Activated CD4-positive, alpha-beta T cell treated with anti-CD3 and anti-CD28 coated beads, Interleukin-2, amount 10 ng/mL, durations not matched to agents 7 days and 5 days (primary cell): ENCODE measurements around the gene NCAM1. TPM values are rescaled to one million over a fixed set of nuclear protein-coding genes. Genes with fewer than 3 reads are reported as not detected.

Experiments used
- CTCF ChIA-PET: fragments of 350-600 bp; sonication (Branson Sonifier 250); formaldehyde crosslinking; loops from one replicate; lab custom pipeline; 2021; ENCODE audit warnings: antibody characterized with exemption; lab: Charles Lee
- POLR2A ChIA-PET: fragments of 350-600 bp; sonication (Branson Sonifier 250); formaldehyde crosslinking; loops from one replicate; lab custom pipeline; 2021; ENCODE audit warnings: antibody characterized with exemption; lab: Charles Lee
- DNase-seq: peaks from one replicate; pipeline ENCODE4 v3.0.0-alpha.2; 2020
- H3K27ac Mint-ChIP-seq: one replicate; pipeline ENCODE4 v1.8.0; 2021; ENCODE audit warnings: mild to moderate bottlenecking, moderate library complexity, mixed read lengths
- H3K27me3 Mint-ChIP-seq: one replicate; pipeline ENCODE4 v1.8.0; 2021; ENCODE audit warnings: mixed read lengths
- H3K36me3 Mint-ChIP-seq: one replicate; pipeline ENCODE4 v1.8.0; 2021; ENCODE audit warnings: low read depth, mixed read lengths
- H3K4me1 Mint-ChIP-seq: one replicate; pipeline ENCODE4 v1.8.0; 2021; ENCODE audit warnings: mixed read lengths
- H3K4me3 Mint-ChIP-seq: one replicate; pipeline ENCODE4 v1.8.0; 2021; ENCODE audit warnings: mild to moderate bottlenecking, moderate library complexity, mixed read lengths
- H3K9me3 Mint-ChIP-seq: one replicate; pipeline ENCODE4 v1.8.0; 2021; ENCODE audit warnings: mixed read lengths
- total RNA-seq, 2 experiments: library from RNA; stranded (reverse); gene quantifications; one replicate each; pipeline ENCODE4 v1.2.3, GENCODE V29; 2021

Gene NCAM1
- total RNA-seq, 2 experiments from 2014 or later: 0.15 to 0.42 TPM

DNA sequence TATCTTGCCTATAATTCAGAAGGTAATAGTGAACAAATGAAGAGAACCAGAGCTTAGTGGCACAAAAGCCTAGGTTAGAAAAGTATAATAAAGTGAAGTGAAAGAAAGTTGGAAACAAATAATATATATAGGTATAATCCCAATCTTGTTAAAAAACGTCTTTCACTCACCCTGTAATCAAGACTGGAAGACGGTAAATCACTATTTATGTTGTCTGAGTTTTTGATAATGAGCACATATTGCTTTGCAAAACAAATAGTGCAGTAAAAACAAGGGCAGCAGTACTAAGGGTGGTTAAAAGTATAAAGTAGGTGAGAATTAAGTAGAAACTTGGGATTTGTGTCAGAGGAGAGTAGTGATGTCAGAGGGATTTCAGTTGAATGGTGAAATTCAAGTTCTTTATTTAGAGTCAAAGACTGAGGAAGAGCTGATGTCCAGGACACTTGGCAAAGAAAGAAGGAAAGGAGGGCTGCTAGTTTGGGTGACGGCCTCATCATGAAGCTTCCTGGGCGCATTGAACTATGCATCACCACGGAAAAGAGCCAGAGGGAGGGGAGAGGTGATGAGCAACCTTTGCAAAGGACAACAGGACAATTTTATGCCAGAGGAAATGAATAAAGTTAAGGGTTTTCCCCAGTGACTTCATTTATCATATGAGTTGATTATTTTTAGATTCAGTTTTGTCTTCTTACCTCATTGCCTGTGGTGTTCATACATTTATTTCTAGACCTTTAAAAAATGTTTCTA, 11.4 kb downstream of the NCAM1 start:
- no peaks in the 10 kb centered on the region for H3K4me1 Mint-ChIP-seq
- H3K27me3 Mint-ChIP-seq: peaks cover 25% of the 10 kb centered on the region
- no peak overlapping the region for H3K27ac Mint-ChIP-seq
- no peak overlapping the region for H3K4me3 Mint-ChIP-seq
- POLR2A ChIA-PET: no interaction called here
- no peak for DNase-seq
- CTCF ChIA-PET: no interaction called here
- H3K9me3 Mint-ChIP-seq: no peaks in the 10 kb centered on the region
- H3K36me3 Mint-ChIP-seq: no peaks in the 10 kb centered on the region

DNA sequence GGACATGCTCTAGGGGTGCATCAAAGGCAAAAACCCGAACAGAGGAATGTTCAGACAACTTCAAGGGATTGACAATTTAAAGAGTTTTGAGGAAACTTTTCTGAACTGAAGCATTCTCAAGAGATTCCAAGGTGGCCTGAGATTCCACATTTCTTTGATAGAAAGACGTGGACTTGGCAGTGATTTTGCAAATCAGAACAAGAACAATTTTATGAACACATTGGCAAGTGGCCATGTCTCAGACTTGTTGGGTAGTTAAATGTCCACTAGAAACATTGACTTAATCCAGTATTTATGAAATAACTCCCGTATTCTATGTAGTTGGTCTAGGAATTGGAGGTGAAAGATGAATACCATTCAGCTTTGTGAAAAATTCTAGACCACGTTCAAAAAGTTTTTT, 13.8 kb downstream of the NCAM1 start:
- no peak overlapping the region for H3K27ac Mint-ChIP-seq
- DNase-seq: no peak
- H3K36me3 Mint-ChIP-seq: no peaks in the 10 kb centered on the region
- H3K9me3 Mint-ChIP-seq: no peaks in the 10 kb centered on the region
- no peaks in the 10 kb centered on the region for H3K4me1 Mint-ChIP-seq
- ChIA-PET CTCF (no interaction called here), POLR2A (no interaction called here)
- H3K4me3 Mint-ChIP-seq: no peak overlapping the region
- peaks cover 23% of the 10 kb centered on the region for H3K27me3 Mint-ChIP-seq

DNA sequence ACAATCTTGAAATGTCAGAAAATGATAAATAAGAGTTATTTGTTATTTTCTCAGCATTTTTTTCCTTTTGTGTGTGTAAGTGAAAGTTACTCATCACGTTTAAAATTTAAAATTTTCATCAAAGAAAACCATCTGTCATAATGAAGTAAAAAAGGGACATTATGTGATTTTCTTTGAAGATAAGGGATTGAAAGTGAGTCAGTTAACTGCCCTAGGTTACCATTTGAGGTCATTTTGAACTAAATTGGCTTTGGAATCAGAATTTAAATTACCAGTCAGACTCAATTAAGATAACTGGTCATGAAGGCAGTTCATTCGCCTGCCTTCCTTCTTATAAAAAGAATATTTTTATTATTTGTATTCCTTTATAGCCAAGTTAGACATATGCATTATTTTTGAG, 14.3 kb downstream of the NCAM1 start:
- DNase-seq: no peak
- Mint-ChIP-seq H3K36me3 (no peaks in the 10 kb centered on the region), H3K4me3 (no peak overlapping the region), H3K27ac (no peak overlapping the region), H3K4me1 (no peaks in the 10 kb centered on the region), H3K9me3 (no peaks in the 10 kb centered on the region), H3K27me3 (peaks cover 21% of the 10 kb centered on the region)
- POLR2A ChIA-PET: no interaction called here
- CTCF ChIA-PET: no interaction called here

DNA sequence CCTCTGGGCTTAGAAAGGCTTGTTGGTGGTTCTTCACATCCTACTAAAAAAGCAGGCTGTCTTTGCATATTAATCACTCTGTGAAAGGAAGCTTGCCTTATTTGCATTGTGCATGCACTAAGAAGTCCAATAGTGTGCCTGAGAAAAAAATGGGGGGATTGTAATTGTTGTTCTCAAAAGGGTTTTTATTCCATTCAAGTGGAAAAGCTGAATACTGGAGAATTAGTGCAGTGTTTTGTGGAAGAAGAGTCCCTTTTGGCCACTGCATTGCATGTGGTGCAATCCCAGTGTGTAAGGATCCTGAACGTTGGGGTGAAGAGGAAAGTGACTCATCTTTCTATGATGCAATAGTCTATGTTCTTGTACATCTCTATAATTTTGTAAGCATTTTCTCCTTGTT, 16.5 kb downstream of the NCAM1 start:
- DNase-seq: no peak
- no peaks in the 10 kb centered on the region for H3K4me1 Mint-ChIP-seq
- ChIA-PET CTCF (no interaction called here), POLR2A (no interaction called here)
- H3K9me3 Mint-ChIP-seq: no peaks in the 10 kb centered on the region
- H3K36me3 Mint-ChIP-seq: no peaks in the 10 kb centered on the region
- H3K27me3 Mint-ChIP-seq: peaks cover 28% of the 10 kb centered on the region
- no peak overlapping the region for H3K4me3 Mint-ChIP-seq
- H3K27ac Mint-ChIP-seq: no peak overlapping the region

DNA sequence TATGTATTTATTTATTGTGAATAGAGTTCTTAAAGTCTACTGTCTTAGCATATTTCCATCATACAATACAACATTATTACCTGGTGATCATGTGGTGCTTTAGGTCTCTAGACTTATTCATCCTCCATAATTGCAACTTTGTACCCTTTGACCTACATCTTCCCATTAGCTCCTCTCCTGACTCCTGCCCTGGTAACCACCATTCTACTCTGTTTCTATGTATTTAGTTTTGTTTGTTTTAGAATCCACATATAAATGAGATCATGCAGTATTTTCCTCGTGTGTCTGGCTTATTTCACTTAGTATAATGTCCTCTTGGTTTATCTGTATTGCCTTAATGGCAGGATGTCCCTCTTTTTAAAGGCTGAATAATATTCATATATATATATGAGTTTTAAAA, 22.7 kb downstream of the NCAM1 start:
- CTCF ChIA-PET: no interaction called here

DNA sequence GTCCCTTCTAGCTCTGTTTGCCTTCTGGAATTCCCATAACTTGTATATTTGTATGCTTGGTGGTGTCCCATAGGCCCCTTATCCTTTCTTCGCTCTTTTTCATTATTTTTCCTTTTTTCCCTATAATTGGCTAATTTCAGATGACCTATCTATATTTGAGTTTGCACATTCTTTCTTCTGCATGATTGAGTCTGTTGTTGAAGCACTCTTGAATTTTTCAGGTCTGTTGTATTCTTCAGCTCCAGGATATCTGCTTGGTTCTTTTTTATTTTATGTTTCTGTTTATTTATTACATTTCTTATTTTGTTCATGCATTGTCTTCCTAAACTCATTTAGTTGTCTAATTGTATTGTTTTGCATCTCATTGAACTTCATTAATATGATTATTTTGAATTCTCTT, 28.0 kb downstream of the NCAM1 start:
- DNase-seq: no peak
- Mint-ChIP-seq H3K36me3 (no peaks in the 10 kb centered on the region), H3K27me3 (peaks cover 7% of the 10 kb centered on the region), H3K4me3 (no peak overlapping the region), H3K9me3 (peaks cover 7% of the 10 kb centered on the region), H3K27ac (no peak overlapping the region), H3K4me1 (no peaks in the 10 kb centered on the region)
- CTCF ChIA-PET: no interaction called here
- POLR2A ChIA-PET: no interaction called here

More for the DNA sequence above, 22.7 kb downstream of the NCAM1 start:
- Mint-ChIP-seq H3K27me3 (peaks cover 19% of the 10 kb centered on the region), H3K4me3 (no peak overlapping the region), H3K4me1 (no peaks in the 10 kb centered on the region), H3K9me3 (peaks cover under 1% of the 10 kb centered on the region), H3K36me3 (no peaks in the 10 kb centered on the region), H3K27ac (no peak overlapping the region)
- POLR2A ChIA-PET: no interaction called here
- DNase-seq: no peak

DNA sequence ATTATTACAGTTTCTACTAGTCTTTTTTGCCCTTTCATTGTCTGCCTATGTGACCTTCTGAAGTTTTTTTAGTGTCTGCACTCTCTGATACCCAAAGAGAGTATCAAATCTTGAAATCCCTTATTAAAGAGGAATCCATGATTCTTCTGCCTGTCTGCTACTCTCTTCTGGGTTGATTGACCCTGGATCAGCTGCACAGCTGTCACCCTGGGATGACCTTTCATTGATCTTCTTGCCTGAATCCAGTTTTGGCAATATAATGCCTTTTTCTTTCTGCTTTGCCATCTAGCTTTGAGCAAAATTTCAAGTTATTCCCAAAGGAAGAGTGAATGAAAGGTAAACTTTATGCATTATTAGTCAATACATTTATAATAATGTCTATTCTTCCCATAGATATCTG, 32.6 kb downstream of the NCAM1 start:
- ChIA-PET POLR2A (no interaction called here), CTCF (no interaction called here)
- Mint-ChIP-seq H3K4me3 (no peak overlapping the region), H3K36me3 (no peaks in the 10 kb centered on the region), H3K4me1 (no peaks in the 10 kb centered on the region), H3K27ac (no peak overlapping the region), H3K27me3 (peaks cover 2% of the 10 kb centered on the region), H3K9me3 (peaks cover 7% of the 10 kb centered on the region)
- no peak for DNase-seq

DNA sequence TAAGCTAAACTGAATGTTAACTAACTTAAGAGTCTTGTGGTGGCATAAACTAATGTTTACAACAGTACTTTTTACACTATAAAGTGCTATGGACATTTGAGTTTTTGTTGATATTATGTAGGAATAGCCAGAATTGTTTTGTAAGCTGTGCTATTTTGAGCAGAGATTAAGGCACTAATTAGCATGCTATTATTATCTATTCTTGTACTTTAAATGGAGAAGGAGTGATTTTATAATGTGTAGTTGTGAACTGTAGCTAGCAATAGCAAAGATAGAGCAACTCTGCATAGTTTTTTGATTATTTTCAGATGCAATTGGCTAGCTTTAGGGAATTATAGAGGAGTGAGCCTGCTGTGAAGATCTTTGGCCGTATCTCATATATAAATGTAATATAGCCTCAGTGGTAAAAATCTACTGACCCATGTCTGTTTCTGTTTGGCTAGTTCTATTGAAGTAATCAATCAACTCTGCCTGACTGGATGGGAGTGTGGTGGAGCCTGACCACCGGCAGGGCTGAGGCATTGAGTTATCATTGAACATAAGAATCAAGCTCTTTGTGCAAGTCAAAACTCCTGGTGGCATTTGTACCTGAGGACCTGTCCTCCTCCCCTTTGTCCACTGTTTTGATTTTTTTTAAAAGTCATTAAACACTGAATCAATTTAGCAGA, 34.3 kb downstream of the NCAM1 start:
- Mint-ChIP-seq H3K4me3 (no peak overlapping the region), H3K36me3 (no peaks in the 10 kb centered on the region), H3K27me3 (peaks cover 2% of the 10 kb centered on the region), H3K4me1 (no peaks in the 10 kb centered on the region), H3K9me3 (peaks cover under 1% of the 10 kb centered on the region), H3K27ac (no peak overlapping the region)
- ChIA-PET POLR2A (no interaction called here), CTCF (no interaction called here)
- DNase-seq: no peak

DNA sequence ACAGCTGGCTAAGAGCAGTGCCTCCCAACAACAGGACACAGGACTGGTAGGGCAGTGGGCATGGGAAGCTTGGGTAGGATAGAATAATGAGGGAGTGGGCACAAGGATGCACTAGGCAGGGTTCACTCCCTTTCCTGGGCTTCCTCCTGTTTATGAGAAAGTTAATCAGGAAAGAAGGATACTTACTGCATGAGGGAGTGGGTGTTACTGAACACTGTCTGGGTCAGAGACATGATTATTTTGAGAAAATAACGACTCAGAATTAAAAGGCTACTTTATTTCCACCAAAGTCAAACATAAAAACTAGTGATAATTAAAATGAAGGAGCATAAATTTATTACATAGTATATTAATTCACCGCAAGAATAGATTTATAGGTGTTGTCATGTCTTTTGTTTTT, 35.8 kb downstream of the NCAM1 start:
- Mint-ChIP-seq H3K27me3 (peaks cover 2% of the 10 kb centered on the region), H3K27ac (no peak overlapping the region), H3K36me3 (no peaks in the 10 kb centered on the region), H3K4me3 (no peak overlapping the region), H3K9me3 (no peaks in the 10 kb centered on the region), H3K4me1 (no peaks in the 10 kb centered on the region)
- DNase-seq: no peak
- CTCF ChIA-PET: no interaction called here
- POLR2A ChIA-PET: no interaction called here

DNA sequence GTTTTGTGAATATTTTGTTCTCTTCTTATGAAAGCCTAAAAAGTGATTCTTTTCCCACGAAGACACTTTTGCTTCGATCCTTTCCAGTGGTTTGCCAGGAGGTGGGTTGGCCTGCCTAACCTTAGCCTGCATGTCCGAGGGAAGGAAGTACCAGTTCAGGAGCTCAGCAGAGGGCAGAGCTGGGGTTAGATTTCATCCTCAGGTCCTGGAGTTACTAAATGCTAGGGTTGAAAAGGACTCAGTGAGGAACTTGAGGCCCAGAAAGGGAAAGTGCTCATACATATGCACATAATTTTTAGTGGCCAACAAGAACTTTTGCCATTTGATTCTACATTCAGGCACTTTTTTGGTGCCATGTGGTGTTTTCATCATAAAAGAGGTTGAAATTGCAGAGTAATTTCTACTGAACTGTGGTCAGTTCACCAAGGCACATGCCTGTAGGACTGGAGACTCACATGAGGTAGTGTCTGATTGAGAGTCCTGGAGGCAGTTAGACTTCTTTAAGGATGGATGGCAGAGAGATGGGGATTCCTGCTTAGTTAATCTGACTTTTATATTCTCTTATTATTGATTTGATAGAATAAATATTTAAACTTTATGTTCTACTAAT, 36.7 kb downstream of the NCAM1 start:
- Mint-ChIP-seq H3K27me3 (peaks cover 2% of the 10 kb centered on the region), H3K27ac (no peak overlapping the region), H3K4me3 (no peak overlapping the region), H3K9me3 (no peaks in the 10 kb centered on the region), H3K36me3 (no peaks in the 10 kb centered on the region), H3K4me1 (no peaks in the 10 kb centered on the region)
- CTCF ChIA-PET: no interaction called here
- POLR2A ChIA-PET: no interaction called here
- DNase-seq: no peak

DNA sequence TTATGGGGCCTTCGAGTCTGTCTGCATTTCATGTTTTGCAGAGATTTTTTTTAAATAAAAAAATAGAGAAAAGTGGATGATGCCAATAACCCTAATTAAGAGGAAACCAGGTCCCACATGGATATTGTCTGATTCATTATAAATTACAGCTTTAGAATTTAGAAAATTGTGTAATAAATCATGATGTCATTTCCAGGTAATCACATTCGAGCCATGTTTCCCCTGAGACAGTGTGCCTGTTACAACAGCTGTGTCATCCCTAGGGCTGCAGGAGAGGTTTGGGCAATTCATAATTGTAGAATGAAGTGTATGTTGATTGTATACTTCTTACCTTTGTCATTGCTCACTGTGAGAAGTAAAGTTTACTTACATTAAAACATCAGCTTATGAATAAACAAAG, 38.3 kb downstream of the NCAM1 start:
- no peaks in the 10 kb centered on the region for H3K9me3 Mint-ChIP-seq
- peaks cover 2% of the 10 kb centered on the region for H3K27me3 Mint-ChIP-seq

DNA sequence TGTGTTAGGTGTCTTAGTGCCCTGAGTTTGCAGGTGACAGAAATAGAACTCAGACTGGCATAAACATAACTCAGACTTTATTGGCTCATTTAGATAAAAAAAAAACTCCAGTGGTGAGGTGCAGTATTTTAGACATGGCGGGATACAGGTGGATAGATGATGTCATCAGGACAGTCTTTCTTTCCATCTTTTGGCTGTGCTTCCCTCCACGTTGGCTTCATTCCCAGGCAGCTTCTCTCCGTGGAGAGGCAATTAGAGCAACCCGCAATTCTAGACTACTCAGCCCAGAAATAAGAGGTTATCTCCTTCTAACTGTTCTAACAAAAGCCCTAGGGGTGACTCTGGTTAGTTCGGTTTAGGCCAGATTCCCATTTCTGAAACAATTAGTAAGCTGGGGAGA, 40.5 kb downstream of the NCAM1 start:
- peaks cover 2% of the 10 kb centered on the region for H3K27me3 Mint-ChIP-seq

More for the DNA sequence above, 38.3 kb downstream of the NCAM1 start:
- H3K36me3 Mint-ChIP-seq: no peaks in the 10 kb centered on the region
- no peak overlapping the region for H3K4me3 Mint-ChIP-seq
- H3K4me1 Mint-ChIP-seq: no peaks in the 10 kb centered on the region
- H3K27ac Mint-ChIP-seq: no peak overlapping the region
- DNase-seq: no peak
- ChIA-PET CTCF (no interaction called here), POLR2A (no interaction called here)

DNA sequence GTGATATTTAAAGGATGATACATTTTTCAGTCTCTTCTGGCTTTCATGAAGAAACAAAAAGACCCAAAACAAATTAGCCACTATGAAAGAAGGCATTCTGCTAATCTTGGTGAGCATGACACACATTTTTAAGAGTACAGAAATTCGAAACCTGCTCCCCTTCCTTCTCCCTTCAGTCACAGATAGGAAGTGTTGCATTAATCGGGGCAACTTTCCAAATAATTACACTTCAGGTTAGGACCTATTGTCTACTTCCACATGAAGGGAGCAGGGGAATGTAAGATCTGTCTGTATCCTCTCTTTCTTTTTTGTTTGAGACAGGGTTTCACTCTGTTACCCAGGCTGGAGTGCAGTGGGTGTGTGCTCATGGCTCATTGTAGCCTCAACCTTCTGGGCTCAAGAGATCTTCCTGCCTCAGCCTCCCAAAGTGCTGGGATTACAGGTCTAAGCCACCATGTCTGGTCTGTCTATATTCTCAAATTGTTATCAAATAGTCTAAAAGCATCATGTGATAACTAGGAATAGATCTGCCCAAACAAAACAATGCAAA, 45.8 kb downstream of the NCAM1 start:
- Mint-ChIP-seq H3K36me3 (no peaks in the 10 kb centered on the region), H3K27ac (no peak overlapping the region), H3K4me3 (no peak overlapping the region), H3K27me3 (no peaks in the 10 kb centered on the region), H3K4me1 (no peaks in the 10 kb centered on the region), H3K9me3 (no peaks in the 10 kb centered on the region)
- no peak for DNase-seq
- CTCF ChIA-PET: no interaction called here
- POLR2A ChIA-PET: no interaction called here

More for the DNA sequence above, 40.5 kb downstream of the NCAM1 start:
- DNase-seq: no peak
- H3K4me1 Mint-ChIP-seq: no peaks in the 10 kb centered on the region
- ChIA-PET POLR2A (no interaction called here), CTCF (no interaction called here)
- H3K4me3 Mint-ChIP-seq: no peak overlapping the region
- H3K36me3 Mint-ChIP-seq: no peaks in the 10 kb centered on the region
- H3K27ac Mint-ChIP-seq: no peak overlapping the region
- H3K9me3 Mint-ChIP-seq: no peaks in the 10 kb centered on the region
